Keratinocyte (primary cell): ENCODE results near the gene EPB41L2. TPM values are rescaled to one million over a fixed set of nuclear protein-coding genes. Genes with fewer than 3 reads are reported as not detected.

ENCODE experiments used
- DNase-seq: peaks from one replicate; pipeline ENCODE4 v3.0.0-alpha.2; 2011; ENCODE audit warnings: low read depth, missing footprints, low spot score
- FAIRE-seq: peaks from 2 replicates; lab custom pipeline; 2011; peaks lifted over from hg19 to GRCh38; lab: Jason Lieb, UNC
- H2AFZ ChIP-seq: 2 replicates; pipeline ENCODE4 v1.6.0; 2012; ENCODE audit warnings: low read length, control low read depth, inconsistent platforms; ENCODE audit not compliant: control insufficient read depth
- H3K27ac ChIP-seq: 2 replicates; pipeline ENCODE4 v1.5.1; 2011; ENCODE audit warnings: low read length; ENCODE audit not compliant: control insufficient read depth, insufficient read depth
- H3K27me3 ChIP-seq: 3 replicates; pipeline ENCODE4 v1.6.0; 2011; ENCODE audit warnings: low read length; ENCODE audit not compliant: control insufficient read depth, insufficient read depth; ENCODE audit errors: extremely low read depth
- H3K36me3 ChIP-seq, 2 experiments: 2 replicates in 1 of 2; 3 replicates in 1 of 2; pipeline ENCODE4 v1.5.1; 2011; ENCODE audit warnings: low read length in 2 of 2, mild to moderate bottlenecking in 1 of 2; ENCODE audit not compliant: control insufficient read depth in 2 of 2, insufficient read depth in 2 of 2; ENCODE audit errors: extremely low read depth in 1 of 2
- H3K4me1 ChIP-seq: 3 replicates; pipeline ENCODE4 v1.5.1; 2011; ENCODE audit warnings: low read length; ENCODE audit not compliant: control insufficient read depth, insufficient read depth; ENCODE audit errors: extremely low read depth
- H3K4me2 ChIP-seq: 3 replicates; pipeline ENCODE4 v1.6.0; 2011; ENCODE audit warnings: low read depth, low read length; ENCODE audit not compliant: control insufficient read depth, insufficient read depth; ENCODE audit errors: extremely low read depth
- H3K4me3 ChIP-seq, 3 experiments: fragments of 200-600 bp in 1 of 3; sonication (generic) in 1 of 3; 2 replicates in 2 of 3; 3 replicates in 1 of 3; pipeline ENCODE4 v1.5.1; 2011 to 2016; ENCODE audit warnings: low read length in 3 of 3, mild to moderate bottlenecking in 3 of 3, control low read depth in 2 of 3, inconsistent platforms in 1 of 3, low read depth in 1 of 3, mixed read lengths in 1 of 3, mixed run types in 1 of 3, moderate library complexity in 1 of 3; ENCODE audit not compliant: control insufficient read depth in 2 of 3, insufficient read depth in 2 of 3; ENCODE audit errors: extremely low read depth in 1 of 3
- H3K79me2 ChIP-seq: 2 replicates; pipeline ENCODE4 v1.6.0; 2012; ENCODE audit warnings: low read length; ENCODE audit not compliant: control insufficient read depth, insufficient read depth
- H3K9ac ChIP-seq: 3 replicates; pipeline ENCODE4 v1.6.0; 2011; ENCODE audit warnings: low read length; ENCODE audit not compliant: control insufficient read depth, insufficient read depth; ENCODE audit errors: extremely low read depth
- H3K9me1 ChIP-seq: 3 replicates; pipeline ENCODE4 v1.6.0; 2011; ENCODE audit warnings: low read length; ENCODE audit not compliant: control insufficient read depth, insufficient read depth; ENCODE audit errors: extremely low read depth
- H3K9me3 ChIP-seq: 2 replicates; pipeline ENCODE4 v1.5.1; 2012; ENCODE audit warnings: low read depth, low read length; ENCODE audit not compliant: control insufficient read depth
- H4K20me1 ChIP-seq: 3 replicates; pipeline ENCODE4 v1.6.0; 2011; ENCODE audit warnings: low read length; ENCODE audit not compliant: control insufficient read depth, insufficient read depth; ENCODE audit errors: extremely low read depth
- CTCF ChIP-seq, 3 experiments: IDR thresholded peaks in 1 of 3; conservative IDR thresholded peaks in 1 of 3; optimal IDR thresholded peaks in 1 of 3; 2 replicates in 2 of 3; 3 replicates in 1 of 3; pipeline versions ENCODE3 to v1.5.1; 2011; ENCODE audit warnings: low read length in 3 of 3, mild to moderate bottlenecking in 3 of 3, moderate library complexity in 2 of 3, control low read depth in 1 of 3, inconsistent platforms in 1 of 3; ENCODE audit not compliant: insufficient read depth in 2 of 3; ENCODE audit errors: extremely low read depth in 1 of 3
- EZH2 ChIP-seq: IDR thresholded peaks from one replicate; pipeline ENCODE4 v1.6.1; 2012; ENCODE audit warnings: inconsistent platforms, mild to moderate bottlenecking, low read length, moderate library complexity
- dilution Hi-C: fragments of 300-500 bp; cut with MboI; formaldehyde crosslinking; loops from one replicate; pipeline ENCODE4 v1.7.0; 2020; ENCODE audit warnings: low sequenced_read_pairs; ENCODE audit not compliant: extremely low pct_ligation_motif_present
- polyA plus RNA-seq, 5 experiments: library from polyadenylated mRNA; depleted of rRNA in 3 of 5; stranded (reverse) in 3 of 5; stranded (forward) in 1 of 5; unstranded in 1 of 5; fragments of >200 nt; gene quantifications; 1 replicate in 1 of 5; 2 replicates in 3 of 5; 3 replicates in 1 of 5; pipeline versions ENCODE4 v1.2.1 to v1.2.3, GENCODE V29; 2011 to 2012; ENCODE audit warnings: missing spikeins in 2 of 5, low read depth in 1 of 5, low replicate concordance in 1 of 5

The EPB41L2 gene
- polyA plus RNA-seq, 1 donor (not counting 4 experiments of a cell fraction or from before 2014, with no cell fraction given), result 22.0 TPM

DNA sequence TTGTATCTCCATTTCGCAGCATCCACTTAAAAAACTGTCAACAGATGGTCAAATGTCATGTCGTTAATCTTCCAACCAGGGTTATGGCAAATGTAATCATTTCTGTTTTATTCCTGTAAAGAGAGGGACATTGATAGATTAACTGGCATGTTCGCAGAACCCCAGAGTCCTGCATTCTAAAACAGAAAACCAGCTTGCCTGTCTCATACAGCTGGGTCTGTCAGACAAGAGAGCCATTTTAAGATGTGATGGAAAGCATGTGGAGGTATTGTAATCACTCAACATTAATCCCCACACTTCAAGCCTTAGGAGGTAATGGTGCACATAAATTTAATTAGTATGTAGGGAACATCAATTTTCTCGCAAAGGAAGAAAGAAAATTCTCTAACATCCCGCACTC, 231.4 kb downstream of the EPB41L2 start:
- Histone ChIP-seq H3K9ac (no peak overlapping the region), H3K4me1 (no peaks in the 10 kb centered on the region), H3K27ac (no peak overlapping the region), H4K20me1 (no peaks in the 10 kb centered on the region), H3K79me2 (no peaks in the 10 kb centered on the region), H3K9me3 (no peaks in the 10 kb centered on the region), H3K9me1 (no peaks in the 10 kb centered on the region), H2AFZ (no peak overlapping the region), H3K27me3 (no peaks in the 10 kb centered on the region), H3K4me3 (no peak overlapping the region), H3K36me3 (no peaks in the 10 kb centered on the region), H3K4me2 (no peak overlapping the region)
- FAIRE-seq (no peak), DNase-seq (no peak)
- TF ChIP-seq EZH2 (no peak), CTCF (optimal IDR thresholded peaks at IDR 0.05 in 1 of 3, IDR thresholded peaks at IDR 0.05 in 1 of 3, conservative IDR thresholded peaks at IDR 0.05 in 1 of 3; ENCODE audit: extremely low read depth in 1 of 3, insufficient read depth in 2 of 3, low read length in 3 of 3) (no peak)
- dilution Hi-C loops, result no loop called here

- H2AFZ ChIP-seq, result no peak overlapping the region
- H3K9ac ChIP-seq, result no peak overlapping the region
- peaks cover under 1% of the 10 kb centered on the region for H3K27me3 ChIP-seq
- H3K4me1 ChIP-seq, result no peaks in the 10 kb centered on the region
- H3K9me1 ChIP-seq, result no peaks in the 10 kb centered on the region
- DNase-seq, result no peak
- no peaks in the 10 kb centered on the region for H3K36me3 ChIP-seq
- H3K79me2 ChIP-seq, result no peaks in the 10 kb centered on the region
- no peak overlapping the region for H3K27ac ChIP-seq
- H3K9me3 ChIP-seq, result no peaks in the 10 kb centered on the region
- H3K4me2 ChIP-seq, result no peak overlapping the region
- H3K4me3 ChIP-seq, result no peak overlapping the region
- no peak for FAIRE-seq
- TF ChIP-seq EZH2 (no peak), CTCF (optimal IDR thresholded peaks at IDR 0.05 in 1 of 3, IDR thresholded peaks at IDR 0.05 in 1 of 3, conservative IDR thresholded peaks at IDR 0.05 in 1 of 3; ENCODE audit: extremely low read depth in 1 of 3, insufficient read depth in 2 of 3, low read length in 3 of 3) (no peak)
- dilution Hi-C loops, result no loop called here
- no peaks in the 10 kb centered on the region for H4K20me1 ChIP-seq
Measured at GRCh38 chr6:130829333-130829910, 233.6 kb downstream of the EPB41L2 start.
